Type B pancreatic cell (in vitro differentiated cells): ENCODE results near the gene C1QTNF9. TPM values are rescaled to one million over a fixed set of nuclear protein-coding genes. Genes with fewer than 3 reads are reported as not detected.

ENCODE experiments used
- total RNA-seq: library from RNA; stranded (reverse); gene quantifications from 2 replicates; pipeline ENCODE4 v1.2.1, GENCODE V29; 2021; ENCODE audit warnings: low replicate concordance

C1QTNF9 gene
- total RNA-seq, 1 donor from 2014 or later, result not detected

Other genes starting within 250 kb of the C1QTNF9 start
- 15.2 and 22.0 TPM in 2 replicates for gene SPATA13, start 148.9 kb upstream of the C1QTNF9 start, total RNA-seq
- gene PARP4, start 203.2 kb downstream of the C1QTNF9 start, total RNA-seq, result 22.1 and 30.3 TPM in 2 replicates